Ecto neural progenitor cell (in vitro differentiated cells): Measurements from ENCODE around the gene PLA2G4A.
"Not testable (repeated sequence)": the region's sequence is repeated elsewhere in the genome, so short reads cannot be mapped to it uniquely, and the experiment has no call there.

ENCODE experiments used
- DNase-seq: peaks from one replicate; pipeline ENCODE4 v3.0.0-alpha.2; 2018; ENCODE audit warnings: low spot score

PLA2G4A gene

DNA sequence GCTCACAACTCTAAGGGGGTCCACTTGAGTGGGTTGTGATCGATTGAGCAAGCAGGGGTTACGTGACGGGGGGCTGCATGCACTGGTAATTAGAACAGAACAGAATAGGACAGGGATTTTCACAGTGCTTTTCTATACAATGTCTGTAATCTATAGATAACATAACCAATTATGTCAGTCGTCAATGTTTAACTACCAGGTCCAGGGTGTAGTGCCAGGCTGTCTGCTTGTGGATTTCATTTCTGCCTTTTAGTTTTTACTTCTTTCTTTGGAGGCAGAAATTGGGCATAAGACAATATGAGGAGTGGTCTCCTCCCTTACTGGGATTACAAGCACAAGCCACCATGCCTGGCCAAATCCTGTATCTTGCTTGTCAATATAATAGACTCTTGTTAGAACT, 94.1 kb downstream of the PLA2G4A start:
- not testable (repeated sequence) for DNase-seq

DNA sequence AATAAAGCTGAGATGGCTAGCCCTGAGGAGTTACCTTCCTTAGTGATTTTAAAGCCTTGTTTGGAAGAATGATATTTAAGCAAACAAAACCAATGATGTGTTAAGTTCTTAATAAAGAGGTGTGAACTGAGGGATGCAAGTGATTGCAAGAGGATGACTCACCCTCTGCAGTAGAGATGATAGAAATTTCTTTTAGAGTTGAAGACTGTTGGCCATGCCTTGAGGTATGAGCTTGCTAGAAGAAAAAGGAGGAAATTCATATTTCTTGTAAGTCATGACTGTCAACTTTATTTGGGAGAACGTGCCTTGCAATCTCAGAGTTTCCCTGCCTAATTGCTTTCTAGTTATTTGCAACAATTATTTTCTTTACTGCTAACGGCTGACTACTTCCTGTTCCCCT, 94.7 kb downstream of the PLA2G4A start:
- no peak for DNase-seq

DNA sequence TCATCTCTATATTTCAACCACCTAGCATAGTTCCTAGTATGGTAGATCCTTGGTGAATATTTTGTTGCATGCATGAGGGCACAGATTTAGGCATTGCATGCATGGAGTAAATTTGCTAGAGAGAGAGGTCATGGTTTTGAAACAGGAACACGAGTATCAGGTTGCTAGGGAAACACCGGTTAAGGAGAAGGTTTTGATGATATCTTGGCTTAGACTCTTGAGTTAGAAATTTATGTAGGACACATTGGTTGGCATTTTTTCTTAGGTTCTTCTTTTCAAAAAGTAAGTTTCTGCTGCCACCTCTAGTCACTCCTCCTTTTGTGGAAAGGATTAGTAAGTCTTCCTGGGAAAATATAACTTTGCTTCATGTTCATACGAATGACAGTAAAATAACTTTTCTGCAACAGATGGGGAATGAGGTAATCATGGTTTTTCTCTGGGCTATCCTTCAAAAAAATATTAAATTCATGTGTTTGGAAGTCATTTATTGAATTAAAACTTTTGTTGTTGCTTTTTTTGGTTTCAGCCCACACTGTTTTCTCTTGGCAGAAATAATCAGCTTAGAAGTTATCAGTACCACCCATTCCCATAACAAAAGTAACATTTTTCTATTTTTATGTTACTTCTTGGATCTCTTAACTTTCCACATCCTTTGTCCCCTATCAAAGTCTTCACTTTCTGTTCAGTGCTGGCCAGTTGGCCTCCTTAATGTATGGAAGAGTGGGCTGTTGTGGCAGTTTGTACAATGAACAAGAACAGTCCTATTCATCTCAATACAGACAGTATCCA, 97.3 kb downstream of the PLA2G4A start:
- no peak for DNase-seq

DNA sequence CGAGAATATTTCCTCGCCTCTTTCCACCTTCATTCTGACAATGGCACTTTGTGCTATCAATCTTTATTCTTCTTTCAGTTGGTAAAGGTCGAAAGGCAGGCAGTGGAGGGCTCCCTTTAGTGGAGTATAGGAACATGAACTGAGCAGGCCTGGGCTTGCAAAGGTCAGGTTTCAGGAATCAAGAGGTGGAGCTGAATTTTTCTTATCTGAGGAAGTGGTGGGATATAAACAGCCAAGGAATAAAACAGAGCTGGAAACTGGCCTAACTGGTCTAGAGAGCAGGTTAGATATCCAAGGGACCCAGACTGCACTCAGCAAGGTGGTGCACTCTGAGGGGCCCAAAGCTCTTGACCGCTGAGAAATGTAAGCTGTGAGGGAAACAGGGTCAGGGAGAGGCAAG, 99.1 kb downstream of the PLA2G4A start:
- no peak for DNase-seq

DNA sequence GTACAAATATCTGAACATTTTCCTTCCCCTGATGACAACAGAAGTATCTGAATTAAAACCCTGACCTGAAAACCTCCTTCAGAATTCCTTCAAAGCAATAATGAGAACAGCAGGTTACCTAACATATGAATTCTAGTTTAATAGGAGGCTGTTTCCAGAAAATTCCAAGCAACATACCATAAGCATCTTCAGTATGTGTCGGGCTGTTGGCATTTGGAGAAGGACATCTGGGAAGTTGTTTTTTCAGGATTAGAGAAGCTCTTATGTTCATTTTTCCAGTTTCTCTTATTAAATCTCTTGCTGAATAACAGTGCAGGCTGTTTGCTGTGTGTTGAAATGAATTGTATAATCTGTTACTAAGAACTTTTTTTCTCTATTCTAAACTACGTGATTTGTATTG, 101.5 kb downstream of the PLA2G4A start:
- DNase-seq: no peak

DNA sequence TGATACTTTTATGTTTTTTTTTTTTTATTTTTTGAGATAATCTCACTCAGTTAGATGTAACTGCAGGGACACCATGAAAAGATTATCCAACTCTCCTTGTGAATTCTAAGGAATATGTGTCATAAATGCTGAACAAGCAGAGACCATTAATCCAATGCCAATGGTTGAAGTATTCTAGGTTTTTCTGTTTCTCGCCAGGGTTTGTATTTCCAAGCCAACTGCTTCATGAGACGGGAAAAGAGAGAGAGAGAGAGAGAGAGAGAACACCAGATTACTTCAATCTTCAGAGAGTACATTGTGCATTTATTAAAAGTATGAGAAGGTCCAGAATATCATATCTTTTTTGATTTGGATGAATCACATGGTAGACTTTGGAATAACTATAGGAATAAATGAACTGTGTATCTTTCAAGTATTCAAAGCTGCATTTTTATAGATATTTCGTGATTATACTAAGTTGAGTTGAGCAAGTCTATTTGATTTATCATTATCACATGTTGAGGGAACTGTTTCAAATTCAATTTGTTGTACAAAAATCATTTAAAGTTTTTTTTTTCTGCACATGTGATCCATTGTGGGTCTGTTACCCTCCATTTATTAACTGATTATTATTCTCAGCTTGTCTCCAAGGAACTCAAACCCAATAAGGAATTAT, 108.4 kb downstream of the PLA2G4A start:
- no peak for DNase-seq

DNA sequence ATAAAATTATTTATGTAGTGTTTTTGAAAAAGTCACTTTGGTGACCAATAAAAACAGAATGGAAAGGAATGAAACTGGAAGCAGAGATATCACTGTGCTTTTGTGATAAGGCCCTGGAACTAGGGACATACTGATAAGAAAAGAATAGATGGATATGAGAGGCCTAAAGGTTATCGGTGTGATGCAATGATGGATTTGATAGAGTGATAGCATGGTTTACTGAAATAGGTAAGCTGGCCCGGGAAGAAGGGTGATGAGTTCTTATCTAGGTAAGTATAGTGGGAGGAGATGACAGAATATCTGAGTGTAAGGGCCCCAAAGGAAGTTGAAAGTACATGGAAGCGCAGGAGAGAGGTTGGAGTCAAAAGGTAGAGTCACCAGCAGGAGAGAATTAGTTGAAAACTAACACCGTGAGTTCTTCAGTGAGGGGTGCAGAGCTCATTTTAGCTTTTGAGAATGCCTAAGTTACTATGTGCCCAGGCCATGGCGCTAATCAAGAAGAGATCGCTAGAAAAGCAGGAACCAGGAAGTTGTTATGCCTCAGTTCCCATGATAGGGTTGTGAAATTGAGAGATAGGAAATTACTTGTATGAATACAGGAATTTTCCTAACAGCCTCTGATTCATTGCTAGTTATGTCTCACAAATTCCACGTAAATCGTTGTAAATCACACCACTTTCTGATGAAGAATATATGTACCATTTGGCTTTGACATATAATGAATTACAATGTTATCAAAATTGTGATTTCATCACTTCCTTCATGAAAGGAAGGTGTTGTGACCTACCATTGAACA, 115.3 kb downstream of the PLA2G4A start:
- no peak for DNase-seq

DNA sequence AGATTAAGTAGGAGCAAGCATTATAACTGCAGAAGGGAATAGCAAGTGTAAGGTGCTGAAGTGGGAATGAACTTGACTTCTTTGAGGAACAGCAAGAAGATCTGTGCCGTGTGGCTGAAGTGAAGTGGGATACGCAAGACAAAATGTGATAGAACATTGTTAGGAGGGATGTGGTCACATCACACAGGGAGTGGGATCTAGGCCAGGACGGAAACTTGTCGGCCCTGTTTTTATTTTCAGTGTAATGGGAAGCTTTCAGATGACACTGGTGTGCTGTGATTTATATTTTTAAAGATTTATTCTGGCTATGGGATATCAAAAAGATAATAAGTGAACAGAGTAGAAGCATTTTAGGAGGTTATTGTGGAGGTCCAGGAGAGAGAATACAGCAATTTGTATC, 116.4 kb downstream of the PLA2G4A start:
- DNase-seq: no peak

DNA sequence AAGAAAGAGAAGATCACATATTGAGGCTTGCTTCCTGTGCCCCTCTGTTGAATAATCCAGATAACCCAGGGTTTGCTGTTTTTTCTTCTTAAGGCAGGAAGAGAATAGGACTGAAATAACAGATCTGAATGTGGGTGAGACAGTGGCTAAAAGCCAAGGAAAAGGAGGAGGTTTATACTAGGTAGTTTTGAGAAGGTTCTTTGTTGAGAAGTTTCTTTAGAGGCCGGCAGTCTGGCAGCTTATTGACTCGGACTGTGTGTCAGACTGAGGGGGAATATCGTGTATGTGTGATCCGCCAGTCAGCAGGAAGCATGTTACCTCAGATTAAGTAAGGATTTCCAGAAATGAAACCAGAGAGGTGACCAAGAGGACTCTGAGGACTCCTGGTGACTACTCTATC, 119.8 kb downstream of the PLA2G4A start:
- DNase-seq: no peak

DNA sequence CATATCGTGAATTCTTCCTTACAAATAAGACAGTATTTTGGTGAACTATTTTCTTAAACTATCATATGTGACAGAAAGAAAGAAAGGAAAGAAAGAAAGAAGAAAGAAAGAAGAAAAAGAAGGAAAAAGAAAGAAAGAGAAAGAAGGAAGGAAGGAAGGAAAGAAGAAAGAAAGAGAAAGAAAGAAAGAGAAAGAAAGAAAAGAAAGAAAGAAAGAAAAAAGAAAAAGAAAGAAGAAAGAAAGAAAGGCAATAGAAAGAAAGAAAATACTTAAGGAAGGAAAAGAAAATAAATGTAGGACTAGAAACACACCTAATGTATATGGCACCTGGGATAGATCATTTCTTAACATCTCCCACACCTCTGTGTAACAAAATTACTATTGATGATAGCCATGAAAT, 120.4 kb downstream of the PLA2G4A start:
- DNase-seq: no peak

DNA sequence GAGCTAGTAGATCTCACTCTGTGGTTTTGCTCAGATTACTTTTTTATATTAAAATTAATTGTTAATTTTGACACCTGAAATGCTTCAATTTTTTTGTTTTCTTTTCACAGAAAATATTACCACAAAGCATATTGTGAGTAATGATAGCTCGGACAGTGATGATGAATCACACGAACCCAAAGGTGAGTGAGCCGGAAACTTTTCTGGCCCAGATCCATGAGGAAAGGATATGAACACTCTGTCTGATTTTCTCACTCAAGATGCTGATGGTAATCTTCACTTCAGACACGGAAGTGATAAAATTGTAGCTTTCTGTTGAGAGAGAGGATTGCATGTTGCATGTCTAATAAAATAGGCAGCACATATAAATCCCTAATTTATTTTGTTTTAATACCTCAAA, 121.8 kb downstream of the PLA2G4A start:
- DNase-seq: no peak

DNA sequence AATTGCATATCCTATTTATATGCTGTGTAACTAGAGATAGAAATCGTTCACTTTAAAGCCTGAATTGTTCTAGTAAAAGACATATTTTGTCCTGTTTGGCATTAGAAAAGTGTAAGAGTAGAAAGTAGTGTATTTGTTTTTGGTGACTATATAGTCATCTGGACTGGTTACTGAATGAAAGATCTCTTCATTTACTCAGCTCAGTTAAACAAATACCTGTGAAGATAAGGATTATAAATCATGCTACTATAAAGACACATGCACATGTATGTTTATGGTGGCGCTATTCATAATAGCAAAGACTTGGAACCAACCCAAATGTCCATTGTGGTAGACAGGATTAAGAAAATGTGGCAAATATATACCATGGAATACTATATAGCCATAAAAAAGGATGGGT, 125.1 kb downstream of the PLA2G4A start:
- no peak for DNase-seq

DNA sequence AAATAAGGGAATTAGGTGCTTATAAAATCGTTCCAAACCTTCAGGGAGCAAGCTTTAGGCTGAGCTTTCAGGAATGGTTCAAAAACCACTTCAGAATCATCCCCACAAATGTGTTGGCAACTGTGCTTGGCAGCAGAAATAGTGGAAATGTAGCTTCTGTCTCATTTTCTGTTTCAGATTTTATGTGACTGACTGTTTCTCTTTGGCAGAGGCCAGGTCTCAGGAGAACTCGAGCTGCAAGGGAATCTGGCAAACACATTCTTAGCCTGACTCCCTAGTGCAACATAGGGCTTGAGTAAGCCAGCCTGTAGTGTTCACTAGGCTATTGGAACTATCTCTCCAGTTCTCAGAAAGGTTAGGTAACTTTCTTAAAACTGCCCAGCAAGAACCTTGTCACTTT, 128.6 kb downstream of the PLA2G4A start:
- DNase-seq: no peak

DNA sequence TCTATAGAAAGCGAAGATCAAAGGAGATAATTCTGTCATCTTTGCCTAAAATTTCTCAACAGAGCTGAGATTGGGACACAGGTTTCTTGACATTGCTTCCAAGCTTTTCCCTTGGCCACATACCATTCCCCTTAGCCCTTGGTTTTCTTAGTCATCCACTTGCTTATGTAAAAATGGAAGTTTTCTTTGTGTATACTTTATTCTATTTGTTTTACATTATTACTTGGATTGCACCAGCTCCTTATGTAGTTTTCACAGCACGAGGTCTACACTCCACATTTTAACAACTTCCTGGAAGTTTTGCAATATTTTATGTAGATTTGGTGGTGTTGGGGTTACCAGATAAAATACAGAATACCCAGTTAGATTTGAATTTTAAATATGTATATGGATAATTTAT, 129.8 kb downstream of the PLA2G4A start:
- DNase-seq: no peak

DNA sequence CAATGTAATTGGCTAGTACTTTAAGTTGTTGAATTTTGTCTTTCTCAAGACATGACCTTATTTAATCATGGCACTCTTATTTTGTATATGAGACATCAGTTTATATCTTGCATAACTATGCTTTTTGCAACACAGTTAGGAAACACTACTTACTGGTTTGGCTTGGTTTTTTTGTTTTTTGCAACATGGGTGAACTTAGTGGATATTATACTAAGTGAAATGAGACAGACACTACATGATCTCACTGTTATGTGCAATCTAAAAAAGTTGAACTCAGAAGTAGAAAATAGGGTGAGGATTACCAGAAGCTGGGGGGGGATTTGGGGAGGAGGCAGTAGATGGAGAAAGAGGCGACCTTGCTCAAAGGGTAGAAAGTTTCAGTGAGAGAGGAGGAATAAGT, 132.1 kb downstream of the PLA2G4A start:
- no peak for DNase-seq

DNA sequence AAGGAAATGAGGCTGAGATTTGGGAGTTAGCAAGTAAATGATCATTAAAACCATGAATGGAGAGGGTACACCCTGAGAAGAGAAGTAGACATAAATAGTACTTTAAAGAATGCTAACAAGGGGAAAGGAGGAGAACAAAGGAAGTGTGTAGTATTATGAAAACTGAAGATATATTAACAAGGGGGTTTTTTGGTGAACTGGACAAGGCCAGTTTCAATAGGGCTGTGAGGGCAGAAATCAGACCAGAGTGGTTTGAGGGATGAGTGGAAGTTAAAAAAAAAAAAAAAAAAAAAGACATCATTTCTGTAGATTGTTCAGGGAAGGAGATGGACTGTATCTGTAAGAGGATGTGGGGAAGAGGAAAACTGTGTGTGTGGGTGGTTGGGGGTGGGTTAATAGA, 137.1 kb downstream of the PLA2G4A start:
- no peak for DNase-seq

DNA sequence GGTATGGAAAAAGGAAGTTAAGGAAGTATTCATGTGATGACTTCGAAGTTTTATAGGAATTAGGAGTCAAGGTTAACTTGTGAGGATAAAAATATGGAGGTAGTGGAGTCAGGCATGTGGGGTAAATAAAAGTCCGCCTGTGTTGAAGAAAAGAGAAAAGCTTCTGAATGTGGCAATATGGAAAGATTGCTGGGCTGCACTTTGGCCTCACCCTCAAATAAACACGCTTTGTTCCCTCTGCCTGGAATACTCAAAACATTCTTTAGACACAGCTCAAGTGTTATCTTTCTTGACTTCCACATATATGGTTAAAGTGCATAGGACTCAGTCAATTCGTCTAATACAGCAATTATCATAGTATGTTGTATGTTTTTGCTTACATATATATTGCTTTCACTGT, 137.7 kb downstream of the PLA2G4A start:
- DNase-seq: no peak

DNA sequence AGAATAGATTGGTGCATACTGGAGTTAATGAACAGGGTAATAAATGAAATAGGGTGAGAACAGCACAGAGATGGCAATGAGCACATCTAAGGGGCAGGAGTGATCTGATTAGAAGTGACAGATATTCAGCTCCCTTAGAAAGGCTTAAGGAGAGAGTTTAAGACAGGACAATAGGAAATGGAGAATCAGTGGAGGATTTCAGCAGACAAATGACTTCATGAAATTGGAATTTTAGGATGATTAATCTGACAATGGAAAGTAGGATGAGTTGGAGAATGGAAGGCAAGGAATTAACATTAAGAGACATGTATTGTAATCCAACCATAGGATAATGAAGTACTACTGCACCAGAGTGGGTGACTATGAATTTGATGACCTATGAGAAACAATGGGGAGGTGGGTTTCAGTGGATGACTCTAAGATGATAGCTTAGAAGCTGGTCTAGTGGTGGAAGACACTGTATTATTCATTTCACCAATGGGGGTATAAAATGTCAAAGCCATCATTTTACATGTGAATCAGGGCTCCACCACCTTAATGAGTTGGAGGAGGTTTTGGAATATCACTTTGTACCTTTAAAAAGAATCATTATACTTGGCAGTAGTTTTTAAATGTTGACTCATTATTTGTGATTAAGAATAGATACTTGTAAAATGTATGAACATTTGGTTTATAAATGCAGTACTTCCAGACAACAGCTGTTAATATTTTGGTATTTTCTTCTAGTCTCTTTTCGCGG, 139.1 kb downstream of the PLA2G4A start:
- DNase-seq: no peak

DNA sequence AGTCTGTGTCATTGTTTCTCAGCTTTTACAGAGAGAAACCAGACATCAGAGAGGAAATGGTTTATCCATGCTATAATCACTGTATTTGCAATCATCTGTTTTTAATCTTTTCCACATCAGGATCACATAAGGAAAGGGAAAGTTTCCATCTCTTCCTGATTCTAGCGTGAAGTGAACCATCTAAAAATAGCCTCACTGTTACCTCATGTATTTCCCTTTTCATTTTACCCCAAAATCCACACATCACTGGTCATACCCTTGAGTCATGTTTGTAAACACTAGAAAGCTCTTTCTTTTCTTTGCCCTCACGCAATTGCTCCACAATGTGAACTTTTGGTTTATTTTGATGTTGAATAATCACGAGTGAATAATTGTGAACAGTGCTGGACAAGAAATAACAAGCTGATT, 146.0 kb downstream of the PLA2G4A start:
- no peak for DNase-seq

DNA sequence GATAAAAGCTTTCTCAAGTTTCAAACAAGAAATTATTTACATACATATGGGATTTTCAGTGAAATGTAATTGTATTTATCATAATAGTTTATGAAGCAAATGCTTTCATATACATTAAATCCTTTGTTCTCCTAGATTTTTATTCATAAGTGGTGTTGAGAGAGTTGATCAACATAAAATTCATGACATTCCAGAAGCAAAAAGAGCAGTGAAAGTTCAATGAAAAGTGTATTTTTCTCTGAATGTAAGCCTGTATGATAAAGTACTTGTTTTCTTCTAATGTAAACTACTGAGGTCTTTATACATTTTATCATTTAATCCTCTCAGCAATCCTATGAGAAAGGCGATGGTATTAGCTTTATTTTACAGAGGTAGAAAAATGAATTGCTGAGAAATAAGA, 146.5 kb downstream of the PLA2G4A start:
- no peak for DNase-seq

DNA sequence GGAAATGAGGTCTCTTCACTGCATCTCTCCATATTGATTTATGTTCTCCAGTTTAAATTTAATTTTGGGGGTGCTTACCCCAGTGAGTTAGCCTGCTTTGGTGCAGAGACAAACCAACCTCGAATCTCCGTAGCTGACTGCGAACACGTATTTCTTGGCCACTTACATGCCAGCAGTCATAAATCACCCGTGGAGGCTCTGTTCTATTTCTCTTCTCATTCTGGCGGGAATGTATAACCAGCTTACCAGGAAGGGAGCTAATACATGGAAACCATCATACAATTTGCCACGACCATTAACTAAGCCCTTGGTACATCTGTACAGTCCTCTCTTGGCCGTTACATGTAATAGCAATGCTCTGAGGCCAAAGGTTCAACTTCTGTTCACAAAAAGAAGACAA, 148.0 kb downstream of the PLA2G4A start:
- no peak for DNase-seq

DNA sequence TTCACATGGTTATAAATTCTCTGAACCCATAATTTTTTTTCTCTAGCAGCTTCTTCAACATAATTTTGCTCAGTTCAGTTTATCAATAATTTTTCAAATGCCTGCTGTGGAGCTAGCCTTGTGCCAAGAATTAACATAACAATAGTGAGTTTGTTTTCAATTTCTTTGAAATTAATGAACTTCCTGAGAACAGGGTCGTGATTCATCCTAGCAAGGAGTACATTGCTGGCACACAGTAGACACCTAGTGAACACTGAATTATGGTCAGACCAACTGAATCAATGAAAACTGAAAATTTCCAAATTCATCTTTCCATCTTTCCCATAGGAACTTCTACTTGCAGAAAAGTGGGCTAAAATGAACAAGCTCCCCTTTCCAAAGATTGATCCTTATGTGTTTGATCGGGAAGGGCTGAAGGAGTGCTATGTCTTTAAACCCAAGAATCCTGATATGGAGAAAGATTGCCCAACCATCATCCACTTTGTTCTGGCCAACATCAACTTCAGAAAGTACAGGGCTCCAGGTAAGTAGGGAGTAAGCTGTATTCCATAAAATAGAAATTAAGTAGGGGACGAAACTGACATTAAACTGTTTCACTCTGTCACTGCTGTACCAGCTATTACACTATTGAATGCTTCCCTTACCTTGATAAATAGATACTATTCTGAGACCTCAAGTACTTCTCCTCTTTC, 148.7 kb downstream of the PLA2G4A start:
- no peak for DNase-seq
